GM18951 (cell line): ENCODE data around the gene ENAH.
"Not testable (repeated sequence)": the region's sequence is repeated elsewhere in the genome, so short reads cannot be mapped to it uniquely, and the experiment has no call there.

ENCODE experiments used
- POLR2A ChIP-seq: IDR thresholded peaks from 4 replicates; pipeline ENCODE4 v1.6.1; 2011; ENCODE audit warnings: mild to moderate bottlenecking; ENCODE audit not compliant: insufficient read length, insufficient read depth; ENCODE audit errors: extremely low read depth
- in situ Hi-C: fragments of 300-500 bp; cut with MboI; formaldehyde crosslinking; loops from one replicate; pipeline ENCODE4 v1.12.0; 2022; ENCODE audit warnings: low sequenced_read_pairs, mixed read lengths, inconsistent platforms; ENCODE audit not compliant: unreplicated experiment

Gene ENAH

GRCh38 chr1:225664762-225665161 lies 11.8 kb upstream of the ENAH start:
- in situ Hi-C loops: no loop called here
- TF ChIP-seq POLR2A: no peak

- in situ Hi-C loops: no loop called here
- TF ChIP-seq POLR2A: no peak
Measured at GRCh38 chr1:225662155-225662554, 9.2 kb upstream of the ENAH start.

- in situ Hi-C loops: no loop called here
- TF ChIP-seq POLR2A: no peak
Measured at GRCh38 chr1:225660544-225660946, 7.6 kb upstream of the ENAH start.

GRCh38 chr1:225658041-225658440 lies 5.1 kb upstream of the ENAH start:
- in situ Hi-C loops: no loop called here
- no peak for TF ChIP-seq POLR2A

- in situ Hi-C loops: no loop called here
- no peak for TF ChIP-seq POLR2A
Measured at GRCh38 chr1:225657462-225657989, 4.6 kb upstream of the ENAH start.

- in situ Hi-C loops: not testable (repeated sequence)
Measured at GRCh38 chr1:225656259-225656655, 3.3 kb upstream of the ENAH start.

GRCh38 chr1:225655509-225656258 lies 2.8 kb upstream of the ENAH start:
- TF ChIP-seq POLR2A: no peak
- in situ Hi-C loops: no loop called here

- in situ Hi-C loops: no loop called here
- TF ChIP-seq POLR2A: no peak
Measured at GRCh38 chr1:225654688-225655508, 2.0 kb upstream of the ENAH start.

GRCh38 chr1:225654277-225654597 lies 1.3 kb upstream of the ENAH start:
- in situ Hi-C loops: no loop called here

GRCh38 chr1:225653463-225654276 lies 747 bp upstream of the ENAH start:
- in situ Hi-C loops: no loop called here

More at GRCh38 chr1:225654277-225654597, 1.3 kb upstream of the ENAH start:
- TF ChIP-seq POLR2A: no peak

GRCh38 chr1:225651872-225652728 lies 823 bp downstream of the ENAH start:
- in situ Hi-C loops: no loop called here
- no peak for TF ChIP-seq POLR2A

More at GRCh38 chr1:225653463-225654276, 747 bp upstream of the ENAH start:
- TF ChIP-seq POLR2A: no peak

- in situ Hi-C loops: no loop called here
- TF ChIP-seq POLR2A: no peak
Measured at GRCh38 chr1:225651376-225651871, 1.5 kb downstream of the ENAH start.
